Measurements from ENCODE around the gene NRIP3. TPM values are rescaled to one million over a fixed set of nuclear protein-coding genes. Genes with fewer than 3 reads are reported as not detected.

Gene NRIP3
- total and polyA plus RNA-seq, 2 donors (not counting 3 experiments of a cell fraction or from before 2014, with no cell fraction given), result 3.7 to 9.9 TPM

DNA sequence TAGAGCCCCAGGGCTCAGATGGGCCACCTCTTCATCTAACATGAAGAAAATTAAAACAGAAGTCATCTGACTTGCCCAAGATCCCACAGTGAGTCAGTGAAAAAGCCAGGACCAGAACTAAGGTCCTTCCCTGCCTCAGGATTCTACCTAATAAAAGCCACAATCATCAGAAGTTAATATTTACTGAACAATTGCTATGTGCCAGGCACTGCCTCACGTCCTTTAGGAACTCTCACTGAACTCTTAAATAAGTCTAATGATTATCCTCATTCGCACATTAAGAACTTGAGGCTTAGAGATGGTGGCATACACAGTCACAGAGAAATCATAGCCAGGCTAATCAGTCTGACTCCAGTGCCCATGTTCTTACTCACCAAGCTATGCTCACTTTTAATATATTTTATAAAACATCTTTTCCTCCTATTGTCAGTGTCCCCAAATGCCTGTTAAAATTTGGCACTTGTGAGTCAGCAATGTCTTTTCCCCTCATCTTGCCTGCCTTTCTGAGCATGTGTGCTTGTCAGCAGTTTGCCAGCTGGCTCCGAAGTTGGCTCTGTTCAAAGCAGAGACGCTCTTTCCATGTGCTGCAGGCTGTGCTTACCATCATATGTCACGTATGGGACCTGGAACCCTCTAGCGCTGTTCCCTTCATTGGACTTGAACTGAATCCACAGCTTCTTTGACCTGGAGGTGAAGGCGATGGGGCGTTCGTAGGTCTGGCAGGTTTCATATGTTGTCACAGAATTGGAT, 21.5 kb upstream of the NRIP3 start:
- no peak for DNase-seq (ENCODE audit: low read depth, low spot score)
- no peak overlapping the region for H3K9ac ChIP-seq (replicated peaks; ENCODE audit: extremely low read depth, insufficient read depth, low read length)
- no peaks in the 10 kb centered on the region for H3K4me1 ChIP-seq (ENCODE audit: control insufficient read depth, extremely low read depth, insufficient read depth, low read length)
- H2AFZ ChIP-seq (ENCODE audit: low read depth, low read length), result no peak overlapping the region
- no peak overlapping the region for H3K4me2 ChIP-seq (ENCODE audit: insufficient read depth, low read length)
- POLR2A ChIA-PET, result no interaction called here
- CTCF ChIA-PET, result interaction anchor here (0.5 to 1.1 kb wide), 8 partner anchors 8 to 481 kb away, joined by 3 to 8 read pairs (median 4); no protein-coding TSS in a partner anchor
- BruUV-seq (replicated peaks), result no TSS peak
- H3K79me2 ChIP-seq (ENCODE audit: control insufficient read depth, insufficient read depth, low read length), result no peaks in the 10 kb centered on the region
- H3K9me3 ChIP-seq (replicated peaks; ENCODE audit: control insufficient read depth, insufficient read depth, low read length), result no peaks in the 10 kb centered on the region
- H4K20me1 ChIP-seq (replicated peaks; ENCODE audit: control insufficient read depth, extremely low read depth, insufficient read depth, low read length), result no peaks in the 10 kb centered on the region
- no peaks in the 10 kb centered on the region for H3K36me3 ChIP-seq (ENCODE audit: control insufficient read depth in 2 of 2, extremely low read depth in 1 of 2, insufficient read depth in 2 of 2, low read length in 2 of 2)
- H3K27me3 ChIP-seq (ENCODE audit: control insufficient read depth in 2 of 2, insufficient read depth in 2 of 2, low read length in 2 of 2), result peaks cover 4 to 6% of the 10 kb centered on the region in 2 experiments
- H3K4me3 ChIP-seq (replicated peaks in 1 of 3; ENCODE audit: insufficient read depth in 1 of 3, low read depth in 1 of 3, low read length in 3 of 3), result no peak overlapping the region
- intact Hi-C loops (cut with micrococcal nuclease) (no loop called here), dilution Hi-C loops (cut with MboI; ENCODE audit: extremely low pct_ligation_motif_present, low sequenced_read_pairs) (no loop called here)
- no peak overlapping the region for H3K27ac ChIP-seq (ENCODE audit: insufficient read depth, low read depth, low read length)
- TF ChIP-seq, protein P1, sequence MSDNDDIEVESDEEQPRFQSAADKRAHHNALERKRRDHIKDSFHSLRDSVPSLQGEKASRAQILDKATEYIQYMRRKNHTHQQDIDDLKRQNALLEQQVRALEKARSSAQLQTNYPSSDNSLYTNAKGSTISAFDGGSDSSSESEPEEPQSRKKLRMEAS (IDR thresholded peaks at IDR 0.05; ENCODE audit: insufficient read depth, insufficient read length), result no peak
- TF ChIP-seq, protein P2, sequence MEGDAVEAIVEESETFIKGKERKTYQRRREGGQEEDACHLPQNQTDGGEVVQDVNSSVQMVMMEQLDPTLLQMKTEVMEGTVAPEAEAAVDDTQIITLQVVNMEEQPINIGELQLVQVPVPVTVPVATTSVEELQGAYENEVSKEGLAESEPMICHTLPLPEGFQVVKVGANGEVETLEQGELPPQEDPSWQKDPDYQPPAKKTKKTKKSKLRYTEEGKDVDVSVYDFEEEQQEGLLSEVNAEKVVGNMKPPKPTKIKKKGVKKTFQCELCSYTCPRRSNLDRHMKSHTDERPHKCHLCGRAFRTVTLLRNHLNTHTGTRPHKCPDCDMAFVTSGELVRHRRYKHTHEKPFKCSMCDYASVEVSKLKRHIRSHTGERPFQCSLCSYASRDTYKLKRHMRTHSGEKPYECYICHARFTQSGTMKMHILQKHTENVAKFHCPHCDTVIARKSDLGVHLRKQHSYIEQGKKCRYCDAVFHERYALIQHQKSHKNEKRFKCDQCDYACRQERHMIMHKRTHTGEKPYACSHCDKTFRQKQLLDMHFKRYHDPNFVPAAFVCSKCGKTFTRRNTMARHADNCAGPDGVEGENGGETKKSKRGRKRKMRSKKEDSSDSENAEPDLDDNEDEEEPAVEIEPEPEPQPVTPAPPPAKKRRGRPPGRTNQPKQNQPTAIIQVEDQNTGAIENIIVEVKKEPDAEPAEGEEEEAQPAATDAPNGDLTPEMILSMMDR (IDR thresholded peaks at IDR 0.05; ENCODE audit: extremely low read depth in 1 of 2, insufficient read depth in 1 of 2, low read depth in 1 of 2, low read length in 2 of 2), result no peak
- no peak for TF ChIP-seq MYC (IDR thresholded peaks at IDR 0.05; ENCODE audit: low read depth, low read length)
- TF ChIP-seq POLR2A (IDR thresholded peaks at IDR 0.05; ENCODE audit: low read depth, low read length), result no peak
- TF ChIP-seq GATA2 (IDR thresholded peaks at IDR 0.05; ENCODE audit: insufficient read depth, insufficient read length, low read depth, low read length), result no peak
- TF ChIP-seq EZH2 (IDR thresholded peaks at IDR 0.05; ENCODE audit: borderline replicate concordance, low read depth, low read length, severe bottlenecking), result no peak
- no peak for TF ChIP-seq FOS (IDR thresholded peaks at IDR 0.05; ENCODE audit: borderline replicate concordance, insufficient read depth, low read length)
- TF ChIP-seq JUN (IDR thresholded peaks at IDR 0.05; ENCODE audit: borderline replicate concordance, insufficient read depth, insufficient read length, low read depth), result no peak
- no peak for TF ChIP-seq POLR2AphosphoS5 (IDR thresholded peaks at IDR 0.05; ENCODE audit: insufficient read depth, low read depth, low read length)
- no peak for FAIRE-seq
- no peaks in the 10 kb centered on the region for H3K9me1 ChIP-seq (replicated peaks; ENCODE audit: control insufficient read depth, extremely low read depth, insufficient read depth, low read length)

Data from endothelial cell of umbilical vein (primary cell).